H1 (cell line): ENCODE results near the gene PSORS1C2. TPM values are rescaled to one million over a fixed set of nuclear protein-coding genes. Genes with fewer than 3 reads are reported as not detected.

Source experiments
- CTCF ChIA-PET: fragments of 300-600 bp; sonication (Branson Sonifier 250); formaldehyde crosslinking; loops from one replicate; lab custom pipeline; 2021; ENCODE audit not compliant: partially characterized antibody; lab: Charles Lee
- POLR2A ChIA-PET: fragments of 300-600 bp; sonication (Branson Sonifier 250); formaldehyde crosslinking; loops from one replicate; lab custom pipeline; 2021; ENCODE audit warnings: inconsistent platforms; ENCODE audit not compliant: partially characterized antibody; lab: Charles Lee
- DNase-seq, 2 experiments: peaks; one replicate each; pipeline versions ENCODE4 v3.0.0 to v3.0.0-alpha.2; 2010 to 2022; ENCODE audit warnings: low spot score in 2 of 2, low read depth in 1 of 2, mixed read lengths in 1 of 2
- FAIRE-seq: peaks from 2 replicates; lab custom pipeline; 2011; peaks lifted over from hg19 to GRCh38; lab: Jason Lieb, UNC
- H2AFZ ChIP-seq: 2 replicates; pipeline ENCODE4 v1.8.1; 2012; ENCODE audit warnings: low read length, inconsistent platforms
- H2AK5ac ChIP-seq: 2 replicates; pipeline ENCODE4 v1.6.1; 2013; ENCODE audit warnings: low read depth, low read length
- H2BK120ac ChIP-seq: replicated peaks from 2 replicates; pipeline ENCODE3; 2013; ENCODE audit warnings: low read depth, low read length, inconsistent platforms
- H2BK12ac ChIP-seq: 2 replicates; pipeline ENCODE4 v1.6.1; 2013; ENCODE audit warnings: low read depth, low read length
- H2BK15ac ChIP-seq: 2 replicates; pipeline ENCODE4 v1.6.1; 2013; ENCODE audit warnings: low read length
- H2BK20ac ChIP-seq: 2 replicates; pipeline ENCODE4 v1.6.1; 2013; ENCODE audit warnings: low read length
- H2BK5ac ChIP-seq: 2 replicates; pipeline ENCODE4 v1.6.1; 2013; ENCODE audit warnings: low read depth, low read length
- H3K14ac ChIP-seq: 2 replicates; pipeline ENCODE4 v1.6.1; 2013; ENCODE audit warnings: inconsistent platforms; ENCODE audit not compliant: insufficient read length
- H3K18ac ChIP-seq: 2 replicates; pipeline ENCODE4 v1.6.1; 2013; ENCODE audit warnings: low read length; ENCODE audit errors: extremely low read depth
- H3K23ac ChIP-seq: 2 replicates; pipeline ENCODE4 v1.6.1; 2013; ENCODE audit warnings: inconsistent platforms; ENCODE audit not compliant: insufficient read length
- H3K23me2 ChIP-seq: 2 replicates; pipeline ENCODE4 v1.6.1; 2013; ENCODE audit warnings: low read depth, low read length
- H3K27ac ChIP-seq: 2 replicates; pipeline ENCODE4 v1.6.1; 2011; ENCODE audit warnings: low read depth, low read length, inconsistent platforms
- H3K27me3 ChIP-seq, 4 experiments: replicated peaks in 1 of 4; 1 replicate in 1 of 4; 2 replicates in 3 of 4; pipeline versions ENCODE4 v1.6.1 to v1.8.1; 2011 to 2013; ENCODE audit warnings: low read length in 3 of 4, mild to moderate bottlenecking in 3 of 4, inconsistent platforms in 2 of 4, mixed read lengths in 2 of 4, moderate library complexity in 1 of 4; ENCODE audit not compliant: control insufficient read depth in 3 of 4, insufficient read depth in 3 of 4; ENCODE audit errors: extremely low read depth in 1 of 4
- H3K36me3 ChIP-seq, 4 experiments: 2 replicates each; pipeline versions ENCODE4 v1.6.1 to v1.8.1; 2011 to 2013; ENCODE audit warnings: mild to moderate bottlenecking in 4 of 4, low read length in 3 of 4, moderate library complexity in 2 of 4, control low read depth in 1 of 4, inconsistent platforms in 1 of 4; ENCODE audit not compliant: insufficient read depth in 4 of 4, control insufficient read depth in 2 of 4
- H3K4ac ChIP-seq: replicated peaks from 2 replicates; pipeline ENCODE3; 2013; ENCODE audit warnings: low read length, low read depth, mixed read lengths, inconsistent platforms; ENCODE audit not compliant: insufficient read length
- H3K4me1 ChIP-seq, 4 experiments: replicated peaks in 1 of 4; 1 replicate in 1 of 4; 2 replicates in 3 of 4; pipeline versions ENCODE4 v1.6.1 to v1.8.1; 2011 to 2013; ENCODE audit warnings: low read length in 3 of 4, inconsistent platforms in 2 of 4, mixed read lengths in 1 of 4; ENCODE audit not compliant: insufficient read depth in 4 of 4, control insufficient read depth in 3 of 4
- H3K4me2 ChIP-seq, 2 experiments: 2 replicates each; pipeline versions ENCODE4 v1.6.1 to v1.8.1; 2011 to 2013; ENCODE audit warnings: low read depth in 2 of 2, low read length in 2 of 2, control low read depth in 1 of 2, inconsistent platforms in 1 of 2, mild to moderate bottlenecking in 1 of 2; ENCODE audit not compliant: insufficient read depth in 1 of 2
- H3K4me3 ChIP-seq, 4 experiments: fragments of 200-600, 300-600 bp in 1 of 4; sonication (generic), shearing (Covaris generic), sonication (Bioruptor Twin) in 1 of 4; 2 replicates each; pipeline versions ENCODE4 v1.5.1 to v1.8.1; 2011 to 2016; ENCODE audit warnings: low read length in 4 of 4, low read depth in 3 of 4, control low read depth in 2 of 4, inconsistent platforms in 2 of 4, mild to moderate bottlenecking in 2 of 4, mixed read lengths in 1 of 4, moderate library complexity in 1 of 4; ENCODE audit not compliant: insufficient read depth in 2 of 4; ENCODE audit errors: extremely low read depth in 1 of 4
- H3K56ac ChIP-seq: replicated peaks from 2 replicates; pipeline ENCODE3; 2013; ENCODE audit warnings: low read depth, mild to moderate bottlenecking, mixed read lengths, low read length, inconsistent platforms; ENCODE audit not compliant: insufficient read length
- H3K79me1 ChIP-seq: 2 replicates; pipeline ENCODE4 v1.6.1; 2013; ENCODE audit warnings: low read depth, low read length, control low read depth
- H3K79me2 ChIP-seq, 2 experiments: 2 replicates each; pipeline versions ENCODE4 v1.6.1 to v1.8.1; 2012 to 2013; ENCODE audit warnings: low read length in 2 of 2, mild to moderate bottlenecking in 2 of 2, inconsistent platforms in 1 of 2; ENCODE audit not compliant: insufficient read depth in 2 of 2, control insufficient read depth in 1 of 2
- H3K9ac ChIP-seq, 4 experiments: replicated peaks in 1 of 4; 1 replicate in 1 of 4; 2 replicates in 3 of 4; pipeline versions ENCODE4 v1.6.1 to v1.8.1; 2011 to 2013; ENCODE audit warnings: low read depth in 3 of 4, low read length in 3 of 4, control low read depth in 2 of 4, mild to moderate bottlenecking in 2 of 4, moderate library complexity in 2 of 4, inconsistent platforms in 1 of 4; ENCODE audit errors: extremely low read depth in 1 of 4
- H3K9me3 ChIP-seq, 2 experiments: 2 replicates each; pipeline versions ENCODE4 v1.6.1 to v1.8.1; 2012 to 2013; ENCODE audit warnings: mild to moderate bottlenecking in 2 of 2, moderate library complexity in 2 of 2, control low read depth in 1 of 2, inconsistent platforms in 1 of 2, low read depth in 1 of 2, low read length in 1 of 2, mixed read lengths in 1 of 2; ENCODE audit not compliant: insufficient read depth in 2 of 2
- H4K20me1 ChIP-seq, 2 experiments: replicated peaks in 1 of 2; 2 replicates each; pipeline versions ENCODE3 to v1.8.1; 2011 to 2013; ENCODE audit warnings: inconsistent platforms in 2 of 2, low read length in 2 of 2, mild to moderate bottlenecking in 1 of 2; ENCODE audit not compliant: insufficient read depth in 2 of 2, control insufficient read depth in 1 of 2
- H4K5ac ChIP-seq: 2 replicates; pipeline ENCODE4 v1.6.1; 2013; ENCODE audit warnings: low read length, low read depth, mixed read lengths, inconsistent platforms; ENCODE audit not compliant: insufficient read length
- H4K8ac ChIP-seq: 2 replicates; pipeline ENCODE4 v1.8.0; 2013; ENCODE audit warnings: mild to moderate bottlenecking, moderate library complexity, low read length, inconsistent platforms; ENCODE audit not compliant: insufficient read depth; ENCODE audit errors: extremely low read depth
- H4K91ac ChIP-seq: replicated peaks from 2 replicates; pipeline ENCODE3; 2013; ENCODE audit warnings: low read length, mixed read lengths, inconsistent platforms; ENCODE audit not compliant: insufficient read length
- ASH2L ChIP-seq: fragments of 200-600, 300-600 bp; sonication (generic); IDR thresholded peaks from one replicate; pipeline ENCODE4 v1.7.1; 2017; ENCODE audit warnings: low read length
- BRCA1 ChIP-seq: IDR thresholded peaks from 2 replicates; pipeline ENCODE4 v1.6.1; 2012; ENCODE audit warnings: low read depth, low read length, improper control_type of control experiment
- HDAC2 ChIP-seq, 2 experiments: fragments of 300-600 bp in 1 of 2; sonication (generic) in 1 of 2; IDR thresholded peaks; 2 replicates each; pipeline ENCODE4 v1.6.1; 2011 to 2012; ENCODE audit warnings: low read depth in 2 of 2, low read length in 2 of 2, mild to moderate bottlenecking in 2 of 2, moderate library complexity in 2 of 2, borderline replicate concordance in 1 of 2, inconsistent platforms in 1 of 2
- HDAC6 ChIP-seq: IDR thresholded peaks from one replicate; pipeline ENCODE4 v1.7.1; 2012; ENCODE audit warnings: low read depth, mild to moderate bottlenecking, inconsistent platforms, low read length, moderate library complexity
- KDM1A ChIP-seq: fragments of 200-600, 300-600 bp; sonication (generic); IDR thresholded peaks from 2 replicates; pipeline ENCODE4 v1.7.1; 2016; ENCODE audit warnings: mild to moderate bottlenecking, low read length, borderline replicate concordance
- POLR2AphosphoS5 ChIP-seq: IDR thresholded peaks from 2 replicates; pipeline ENCODE4 v1.6.1; 2011; ENCODE audit warnings: low read depth, low read length
- SIN3A ChIP-seq, 2 experiments: IDR thresholded peaks in 1 of 2; conservative IDR thresholded peaks in 1 of 2; 2 replicates each; pipeline ENCODE4 v1.6.1; 2011 to 2012; ENCODE audit warnings: low read length in 2 of 2, improper control_type of control experiment in 1 of 2, low read depth in 1 of 2, mild to moderate bottlenecking in 1 of 2
- SP1 ChIP-seq: IDR thresholded peaks from 2 replicates; pipeline ENCODE4 v1.6.1; 2011; ENCODE audit warnings: low read depth, low read length
- TBP ChIP-seq: IDR thresholded peaks from 2 replicates; pipeline ENCODE4 v1.6.1; 2011; ENCODE audit warnings: low read depth, low read length, improper control_type of control experiment
- WGBS, 2 experiments: shearing (Covaris generic) in 1 of 2; methylation state at CpG; one replicate each; pipeline versions ENCODE4 v1.1.6 to v1.1.7; 2013 to 2015; ENCODE audit warnings: low lambda C conversion rate in 2 of 2, mixed read lengths in 2 of 2, inconsistent platforms in 1 of 2, low coverage in 1 of 2, missing lambda C conversion rate in 1 of 2; ENCODE audit not compliant: insufficient replicate concordance in 2 of 2, insufficient coverage in 1 of 2, insufficient read length in 1 of 2; ENCODE audit errors: extremely low coverage in 1 of 2, missing lambda C conversion rate in 1 of 2; 5-methylcytosine and 5-hydroxymethylcytosine counted together
- polyA plus RNA-seq, 7 experiments: library from polyadenylated mRNA; depleted of rRNA in 3 of 7; stranded (reverse) in 5 of 7; unstranded in 2 of 7; fragments of >200 nt in 5 of 7; fragments of 200-250 nt in 2 of 7; gene quantifications; 1 replicate in 5 of 7; 2 replicates in 1 of 7; 4 replicates in 1 of 7; pipeline versions ENCODE4 v1.2.1 to v1.2.3, GENCODE V29; 2011 to 2013; ENCODE audit warnings: missing spikeins in 2 of 7, mixed read lengths in 2 of 7
- total RNA-seq: library from RNA; stranded (reverse); fragmentation: NEBNext Ultra II Directional; extraction: Animal tissue kit (Norgen Biotek cat#: 25700); gene quantifications from 2 replicates; pipeline ENCODE4 v1.2.1, GENCODE V29; 2021

The PSORS1C2 gene
- total and polyA plus RNA-seq, 2 of the 8 experiments (the other 6 are each of a cell fraction or from before 2014, with no cell fraction given): 0.11 TPM; not detected in 1

- Histone ChIP-seq H3K18ac (no peak overlapping the region), H3K79me2 (no peaks in the 10 kb centered on the region), H3K4me3 (no peak overlapping the region), H3K4me1 (peaks cover 0 to 3% (median under 1%) of the 10 kb centered on the region in 4 experiments; a peak in 3 of 7 replicates), H2BK120ac (no peak overlapping the region), H2BK12ac (no peak overlapping the region), H3K36me3 (no peaks in the 10 kb centered on the region), H3K4ac (no peak overlapping the region), H3K23me2 (no peaks in the 10 kb centered on the region), H3K79me1 (no peaks in the 10 kb centered on the region), H4K91ac (no peak overlapping the region), H4K5ac (no peak overlapping the region), H3K14ac (no peak overlapping the region), H2BK20ac (no peak overlapping the region), H3K23ac (no peak overlapping the region), H2AFZ (no peak overlapping the region), H3K9ac (no peak overlapping the region), H2AK5ac (no peak overlapping the region), H3K27me3 (no peaks in the 10 kb centered on the region), H4K8ac (no peak overlapping the region), H3K9me3 (no peaks in the 10 kb centered on the region), H3K27ac (no peak overlapping the region), H2BK5ac (no peak overlapping the region), H3K56ac (no peak overlapping the region), H4K20me1 (no peaks in the 10 kb centered on the region), H2BK15ac (no peak overlapping the region), H3K4me2 (no peak overlapping the region)
- FAIRE-seq: no peak
- TF ChIP-seq TBP: no peak
- no peak for TF ChIP-seq SP1
- no peak for TF ChIP-seq ASH2L
- no peak for TF ChIP-seq POLR2AphosphoS5
- no peak for TF ChIP-seq KDM1A
- TF ChIP-seq HDAC6: no peak
- TF ChIP-seq HDAC2 (IDR thresholded peaks at IDR 0.05; ENCODE audit: borderline replicate concordance in 1 of 2, low read depth in 2 of 2, low read length in 2 of 2): no peak
- no peak for TF ChIP-seq SIN3A (conservative IDR thresholded peaks at IDR 0.05 in 1 of 2, IDR thresholded peaks at IDR 0.05 in 1 of 2; ENCODE audit: low read depth in 1 of 2, low read length in 2 of 2)
- no peak for TF ChIP-seq BRCA1
- 89% methylated on average over 3 of the region's 3 CpGs; no CpG with 5 or more reads in 1 of the 2 experiments for WGBS, 2 experiments
- POLR2A ChIA-PET: interaction anchor here (0.9 to 68.5 kb wide), 2 partner anchors 38 to 515 kb away, joined by 4 to 2251 read pairs; partner anchors contain the start of genes CCHCR1, POU5F1, PSORS1C2 and TCF19
- CTCF ChIA-PET: interaction anchor here (0.7 to 13.5 kb wide), 16 partner anchors 10 to 247 kb away, joined by 3 to 187 read pairs (median 6); partner anchors contain the start of genes C6orf15, CCHCR1, PSORS1C1 and PSORS1C2
- DNase-seq: no peak
Measured at GRCh38 chr6:31130751-31131150, 8.1 kb downstream of the PSORS1C2 start.
